ENCODE data around the gene RANGAP1.

Gene RANGAP1, protein sequence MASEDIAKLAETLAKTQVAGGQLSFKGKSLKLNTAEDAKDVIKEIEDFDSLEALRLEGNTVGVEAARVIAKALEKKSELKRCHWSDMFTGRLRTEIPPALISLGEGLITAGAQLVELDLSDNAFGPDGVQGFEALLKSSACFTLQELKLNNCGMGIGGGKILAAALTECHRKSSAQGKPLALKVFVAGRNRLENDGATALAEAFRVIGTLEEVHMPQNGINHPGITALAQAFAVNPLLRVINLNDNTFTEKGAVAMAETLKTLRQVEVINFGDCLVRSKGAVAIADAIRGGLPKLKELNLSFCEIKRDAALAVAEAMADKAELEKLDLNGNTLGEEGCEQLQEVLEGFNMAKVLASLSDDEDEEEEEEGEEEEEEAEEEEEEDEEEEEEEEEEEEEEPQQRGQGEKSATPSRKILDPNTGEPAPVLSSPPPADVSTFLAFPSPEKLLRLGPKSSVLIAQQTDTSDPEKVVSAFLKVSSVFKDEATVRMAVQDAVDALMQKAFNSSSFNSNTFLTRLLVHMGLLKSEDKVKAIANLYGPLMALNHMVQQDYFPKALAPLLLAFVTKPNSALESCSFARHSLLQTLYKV

GRCh38 chr22:41285820-41286638 is at the start of gene RANGAP1:
RANGAP1 (minus strand) TSS chr22:41286187; CDS start chr22:41281044, 5,143 bp downstream.
- Mint-ChIP-seq H3K9me3 (no peaks in the 10 kb centered on the region), H3K36me3 (peaks cover 10 to 11% of the 10 kb centered on the region in 2 donors), H3K27me3 (no peaks in the 10 kb centered on the region), H3K4me1 (peaks cover 11 to 23% of the 10 kb centered on the region in 2 donors), H3K4me3 (peak within 1 kb of the TSS; percentile 91), H3K27ac (peak within 1 kb of the TSS; percentile 96)
- ATAC-seq (replicated peaks) (peak; percentile 94 to 96), DNase-seq (peak; percentile 98)

GRCh38 chr22:41334951-41335635 is 49.1 kb upstream of the RANGAP1 start:
- Mint-ChIP-seq H3K27ac (no peak overlapping the region), H3K4me1 (no peaks in the 10 kb centered on the region), H3K36me3 (peaks cover 47 to 54% of the 10 kb centered on the region in 2 donors), H3K9me3 (no peaks in the 10 kb centered on the region), H3K4me3 (no peak overlapping the region), H3K27me3 (no peaks in the 10 kb centered on the region)
- DNase-seq (no peak), ATAC-seq (replicated peaks) (no peak)

- Mint-ChIP-seq H3K4me1 (no peaks in the 10 kb centered on the region), H3K36me3 (peaks cover 44 to 52% of the 10 kb centered on the region in 2 donors), H3K27ac (no peak overlapping the region), H3K9me3 (no peaks in the 10 kb centered on the region), H3K4me3 (no peak overlapping the region), H3K27me3 (no peaks in the 10 kb centered on the region)
- DNase-seq (no peak), ATAC-seq (replicated peaks) (no peak)
Measured at GRCh38 chr22:41334215-41334614, 48.2 kb upstream of the RANGAP1 start.

- H3K4me1 Mint-ChIP-seq = no peaks in the 10 kb centered on the region
- no peaks in the 10 kb centered on the region for H3K27me3 Mint-ChIP-seq
- no peak for DNase-seq
- H3K36me3 Mint-ChIP-seq = peaks cover 40 to 48% of the 10 kb centered on the region in 2 donors
- ATAC-seq (replicated peaks) = no peak
- no peak overlapping the region for H3K27ac Mint-ChIP-seq
- H3K9me3 Mint-ChIP-seq = no peaks in the 10 kb centered on the region
- no peak overlapping the region for H3K4me3 Mint-ChIP-seq
Measured at GRCh38 chr22:41333806-41334205, 47.8 kb upstream of the RANGAP1 start.

GRCh38 chr22:41332217-41332939 is 46.4 kb upstream of the RANGAP1 start:
- DNase-seq = no peak
- no peak for ATAC-seq (replicated peaks)
- no peaks in the 10 kb centered on the region for H3K9me3 Mint-ChIP-seq
- H3K4me1 Mint-ChIP-seq = no peaks in the 10 kb centered on the region
- no peaks in the 10 kb centered on the region for H3K27me3 Mint-ChIP-seq
- H3K36me3 Mint-ChIP-seq = peaks cover 39 to 51% of the 10 kb centered on the region in 2 donors
- no peak overlapping the region for H3K4me3 Mint-ChIP-seq
- no peak overlapping the region for H3K27ac Mint-ChIP-seq

GRCh38 chr22:41330169-41330568 is 44.2 kb upstream of the RANGAP1 start:
- ATAC-seq (replicated peaks) = no peak
- Mint-ChIP-seq H3K27me3 (no peaks in the 10 kb centered on the region), H3K4me1 (peaks cover 0 to 1% of the 10 kb centered on the region in 2 donors), H3K36me3 (peaks cover 38 to 65% of the 10 kb centered on the region in 2 donors), H3K27ac (no peak overlapping the region), H3K9me3 (no peaks in the 10 kb centered on the region), H3K4me3 (no peak overlapping the region)
- no peak for DNase-seq

DNA sequence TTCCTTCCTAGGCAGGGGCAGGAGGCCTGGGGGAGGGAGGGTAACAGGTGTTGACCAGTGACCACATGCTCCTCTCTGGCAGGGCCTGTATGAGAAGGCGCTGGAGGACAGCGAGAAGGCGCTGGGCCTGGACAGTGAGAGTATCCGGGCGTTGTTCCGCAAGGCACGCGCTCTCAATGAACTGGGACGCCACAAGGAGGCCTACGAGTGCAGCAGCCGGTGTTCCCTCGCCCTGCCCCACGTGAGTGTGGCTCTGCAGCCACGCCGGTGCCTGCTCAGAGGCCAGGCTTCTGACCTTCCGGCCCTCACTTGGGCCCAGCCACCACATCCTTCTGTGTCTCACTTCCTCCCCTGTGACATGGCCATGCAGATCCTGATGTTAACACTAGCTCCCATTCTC is 41.1 kb upstream of the RANGAP1 start:
- H3K27ac Mint-ChIP-seq = no peak overlapping the region
- peaks cover 0 to 1% of the 10 kb centered on the region in 2 donors for H3K4me1 Mint-ChIP-seq
- no peaks in the 10 kb centered on the region for H3K27me3 Mint-ChIP-seq
- H3K4me3 Mint-ChIP-seq = no peak overlapping the region
- DNase-seq = no peak
- ATAC-seq (replicated peaks) = no peak
- H3K36me3 Mint-ChIP-seq = peaks cover 44 to 67% of the 10 kb centered on the region in 2 donors
- H3K9me3 Mint-ChIP-seq = no peaks in the 10 kb centered on the region

DNA sequence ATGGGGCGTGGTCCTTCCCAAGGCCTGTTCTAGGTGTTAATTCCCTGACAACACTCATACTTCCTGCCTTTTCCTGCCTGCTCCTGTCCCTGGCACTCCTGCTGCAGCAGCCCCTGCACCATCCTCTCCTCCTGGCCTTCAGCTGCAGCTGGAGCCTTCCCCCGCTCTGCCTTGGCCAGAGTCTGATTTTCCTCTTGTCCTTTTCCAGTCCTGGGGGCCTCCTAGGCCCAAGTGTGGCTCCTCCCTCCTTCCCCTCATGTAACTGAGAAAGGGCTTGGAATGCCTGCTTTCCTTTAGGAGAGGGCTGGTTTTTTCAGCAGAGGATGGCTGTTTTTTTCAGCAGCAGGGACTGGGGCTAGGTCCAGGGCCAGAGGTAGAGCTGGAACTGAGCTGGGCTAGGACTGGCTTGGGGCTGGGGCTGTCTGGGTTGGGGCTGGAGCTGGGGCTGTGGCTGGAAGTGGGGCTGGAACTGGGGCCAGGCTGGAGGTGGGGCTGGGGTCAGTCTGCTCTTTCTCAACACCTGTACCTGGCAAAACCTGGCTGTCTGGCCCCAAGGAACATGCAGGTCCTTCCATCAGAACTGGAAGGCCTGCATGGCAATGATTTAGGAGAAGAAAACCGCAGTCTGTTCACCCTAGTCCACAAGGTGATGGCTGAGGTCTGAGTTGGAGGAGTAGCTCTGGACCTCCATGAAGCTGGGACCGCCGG is 39.0 kb upstream of the RANGAP1 start:
- H3K4me1 Mint-ChIP-seq = peaks cover 0 to 4% of the 10 kb centered on the region in 2 donors
- H3K27me3 Mint-ChIP-seq = no peaks in the 10 kb centered on the region
- peaks cover 42 to 71% of the 10 kb centered on the region in 2 donors for H3K36me3 Mint-ChIP-seq
- ATAC-seq (replicated peaks) (no peak), DNase-seq (no peak)
- H3K9me3 Mint-ChIP-seq = no peaks in the 10 kb centered on the region
- peak overlapping the region; percentile 14 for H3K27ac Mint-ChIP-seq
- no peak overlapping the region for H3K4me3 Mint-ChIP-seq

- Mint-ChIP-seq H3K27ac (no peak overlapping the region), H3K4me3 (no peak overlapping the region), H3K27me3 (no peaks in the 10 kb centered on the region), H3K9me3 (no peaks in the 10 kb centered on the region), H3K4me1 (peaks cover 6 to 13% of the 10 kb centered on the region in 2 donors), H3K36me3 (peaks cover 47 to 50% of the 10 kb centered on the region in 2 donors)
- no peak for ATAC-seq (replicated peaks)
- DNase-seq = no peak
Measured at GRCh38 chr22:41320416-41321240, 34.6 kb upstream of the RANGAP1 start.

DNA sequence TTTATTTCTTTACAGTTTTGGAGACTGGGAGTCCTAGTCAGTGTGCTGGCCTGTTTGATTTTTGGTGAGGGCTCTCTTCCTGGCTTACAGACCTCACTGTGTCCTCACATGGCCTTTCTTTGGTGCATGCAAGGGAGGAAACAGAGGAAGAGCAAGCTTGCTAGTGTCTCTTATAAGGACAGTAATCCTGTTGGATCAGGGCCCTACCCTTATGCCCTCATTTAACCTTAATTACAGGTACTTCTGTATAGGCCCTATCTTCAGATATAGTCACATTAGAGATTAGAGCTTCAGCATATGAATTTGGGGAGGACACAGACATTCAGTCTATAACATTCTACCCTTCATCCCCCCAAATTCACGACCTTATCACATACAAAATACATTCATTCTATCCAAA is 29.6 kb upstream of the RANGAP1 start:
- peaks cover 15 to 25% of the 10 kb centered on the region in 2 donors for H3K4me1 Mint-ChIP-seq
- no peaks in the 10 kb centered on the region for H3K27me3 Mint-ChIP-seq

GRCh38 chr22:41314821-41315220 is 28.8 kb upstream of the RANGAP1 start:
- H3K27ac Mint-ChIP-seq = no peak overlapping the region
- DNase-seq (no peak), ATAC-seq (replicated peaks) (no peak)
- H3K9me3 Mint-ChIP-seq = no peaks in the 10 kb centered on the region
- peaks cover 14 to 25% of the 10 kb centered on the region in 2 donors for H3K4me1 Mint-ChIP-seq
- H3K4me3 Mint-ChIP-seq = no peak overlapping the region
- peaks cover 26 to 28% of the 10 kb centered on the region in 2 donors for H3K36me3 Mint-ChIP-seq
- no peaks in the 10 kb centered on the region for H3K27me3 Mint-ChIP-seq

More for the DNA sequence above, 29.6 kb upstream of the RANGAP1 start:
- DNase-seq (no peak), ATAC-seq (replicated peaks) (no peak)
- Mint-ChIP-seq H3K27ac (peak overlapping the region; percentile 67), H3K36me3 (peaks cover 29 to 30% of the 10 kb centered on the region in 2 donors), H3K9me3 (no peaks in the 10 kb centered on the region), H3K4me3 (no peak overlapping the region)

GRCh38 chr22:41311487-41311886 is 25.5 kb upstream of the RANGAP1 start:
- ATAC-seq (replicated peaks) (no peak), DNase-seq (no peak)
- Mint-ChIP-seq H3K27ac (no peak overlapping the region), H3K36me3 (peaks cover 20 to 41% of the 10 kb centered on the region in 2 donors), H3K4me1 (peaks cover 28 to 34% of the 10 kb centered on the region in 2 donors), H3K4me3 (no peak overlapping the region), H3K9me3 (no peaks in the 10 kb centered on the region), H3K27me3 (no peaks in the 10 kb centered on the region)

Measured in stimulated activated naive B cell treated with anti-CD40 and anti-IgM and Interleukin-4, amounts not matched to agents 10 μg/mL and 1 μg/mL and 100 μg/mL, for 72 hours (primary cell).